ENCODE data around the gene SLC15A4. TPM values are rescaled to one million over a fixed set of nuclear protein-coding genes. Genes with fewer than 3 reads are reported as not detected.

Gene SLC15A4
- total and polyA plus RNA-seq, 9 donors, result 18.1 to 33.2 (median 22.6) TPM

DNA sequence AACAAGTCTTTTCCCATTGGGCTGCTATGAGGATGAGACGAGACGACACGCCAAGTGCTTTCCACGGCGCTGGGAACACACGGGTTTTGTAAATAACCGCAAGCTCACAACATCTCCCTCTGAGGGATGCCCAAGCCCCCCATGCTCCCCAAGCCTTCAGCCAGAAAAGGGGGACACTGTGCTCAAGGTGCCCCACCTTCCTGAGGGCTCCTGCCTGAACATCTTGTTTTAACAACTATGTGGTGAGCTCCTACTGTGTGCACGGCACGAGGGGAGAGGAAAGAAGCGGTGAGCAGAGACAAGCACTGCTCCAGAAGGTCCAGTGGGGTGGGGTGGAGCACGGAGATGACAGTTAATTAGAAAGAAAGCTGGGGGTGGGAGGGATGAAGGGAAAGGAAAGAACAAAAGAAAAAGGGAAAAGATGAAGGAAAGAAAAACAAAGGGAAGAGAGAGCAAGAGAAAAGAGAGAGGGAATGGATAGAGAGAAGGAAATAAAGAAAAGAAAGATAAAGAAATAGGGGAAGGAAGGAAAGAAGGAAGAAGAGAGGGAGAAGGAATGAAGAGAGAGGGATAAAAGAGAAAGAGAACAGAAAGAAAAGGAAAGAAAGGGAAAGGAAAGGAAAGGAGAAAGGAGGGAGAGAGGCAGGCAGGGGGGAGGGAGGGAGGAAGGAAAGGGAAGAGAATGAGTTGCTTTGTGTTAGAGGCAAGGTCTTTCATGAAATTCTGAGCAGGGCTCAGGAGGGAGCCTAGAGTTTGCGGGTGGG is 56.8 kb downstream of the SLC15A4 start:
- no peak overlapping the region for H3K27ac ChIP-seq
- 54 to 72% (median 58%) methylated on average over 12 of the region's 12 CpGs for WGBS, 3 donors
- H3K27me3 ChIP-seq, result no peaks in the 10 kb centered on the region
- TF ChIP-seq EP300 (IDR thresholded peaks at IDR 0.05) (no peak), POLR2A (IDR thresholded peaks at IDR 0.05) (no peak)
- TF ChIP-seq, protein P1, sequence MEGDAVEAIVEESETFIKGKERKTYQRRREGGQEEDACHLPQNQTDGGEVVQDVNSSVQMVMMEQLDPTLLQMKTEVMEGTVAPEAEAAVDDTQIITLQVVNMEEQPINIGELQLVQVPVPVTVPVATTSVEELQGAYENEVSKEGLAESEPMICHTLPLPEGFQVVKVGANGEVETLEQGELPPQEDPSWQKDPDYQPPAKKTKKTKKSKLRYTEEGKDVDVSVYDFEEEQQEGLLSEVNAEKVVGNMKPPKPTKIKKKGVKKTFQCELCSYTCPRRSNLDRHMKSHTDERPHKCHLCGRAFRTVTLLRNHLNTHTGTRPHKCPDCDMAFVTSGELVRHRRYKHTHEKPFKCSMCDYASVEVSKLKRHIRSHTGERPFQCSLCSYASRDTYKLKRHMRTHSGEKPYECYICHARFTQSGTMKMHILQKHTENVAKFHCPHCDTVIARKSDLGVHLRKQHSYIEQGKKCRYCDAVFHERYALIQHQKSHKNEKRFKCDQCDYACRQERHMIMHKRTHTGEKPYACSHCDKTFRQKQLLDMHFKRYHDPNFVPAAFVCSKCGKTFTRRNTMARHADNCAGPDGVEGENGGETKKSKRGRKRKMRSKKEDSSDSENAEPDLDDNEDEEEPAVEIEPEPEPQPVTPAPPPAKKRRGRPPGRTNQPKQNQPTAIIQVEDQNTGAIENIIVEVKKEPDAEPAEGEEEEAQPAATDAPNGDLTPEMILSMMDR (IDR thresholded peaks at IDR 0.05), result no peak
- no peaks in the 10 kb centered on the region for H3K9me3 ChIP-seq
- no peaks in the 10 kb centered on the region for H3K4me1 ChIP-seq (ENCODE audit: insufficient read depth)
- DNase-seq, result no peak
- intact Hi-C loops (cut with DNase I), result no loop called here
- H3K4me3 ChIP-seq, result no peak overlapping the region
- no peaks in the 10 kb centered on the region for H3K36me3 ChIP-seq

DNA sequence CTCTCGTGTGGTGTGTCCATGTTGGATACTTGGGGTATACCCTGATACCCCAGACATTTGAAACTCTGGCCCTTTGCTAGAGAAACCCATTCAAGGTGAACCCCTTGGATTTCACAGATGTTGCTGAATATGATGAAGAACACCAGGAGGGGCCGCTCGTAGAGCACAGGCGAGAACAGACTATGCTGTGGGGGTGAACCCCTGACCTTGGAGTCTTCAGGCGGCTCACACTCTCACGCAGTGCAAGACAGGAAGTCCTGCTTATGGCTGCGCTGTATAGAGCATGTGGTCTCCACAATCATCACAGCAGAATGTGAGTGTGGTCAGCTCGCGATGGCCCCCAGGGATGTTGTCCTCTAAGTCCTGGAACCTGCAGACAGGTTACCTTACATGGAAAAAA is 60.4 kb downstream of the SLC15A4 start:
- no peaks in the 10 kb centered on the region for H3K4me1 ChIP-seq (ENCODE audit: insufficient read depth)

DNA sequence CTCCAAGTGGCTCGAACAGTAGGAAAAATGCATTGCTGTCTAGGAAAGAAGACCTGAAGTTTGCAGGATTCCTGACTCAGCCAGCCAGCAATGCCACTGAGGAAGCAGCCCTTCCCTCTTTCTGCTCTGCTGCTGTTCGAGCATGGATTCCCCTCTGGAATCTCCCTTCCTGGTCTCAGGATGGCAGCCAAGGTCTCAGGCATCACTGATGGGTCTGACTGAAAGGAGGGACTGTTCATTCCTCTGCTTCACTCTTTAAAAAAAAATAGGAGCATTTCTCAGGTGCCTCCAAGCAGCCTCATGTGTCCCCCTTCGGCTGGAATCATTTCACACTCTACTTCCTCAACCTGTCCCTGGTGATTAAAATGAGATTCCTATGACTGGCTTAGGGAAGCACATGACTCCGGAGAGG is 62.4 kb downstream of the SLC15A4 start:
- intact Hi-C loops (cut with DNase I), result no loop called here

More for the DNA sequence above, 60.4 kb downstream of the SLC15A4 start:
- no peaks in the 10 kb centered on the region for H3K36me3 ChIP-seq
- WGBS, 3 donors, result 66 to 74% (median 71%) methylated on average over 9 of the region's 9 CpGs
- H3K9me3 ChIP-seq, result no peaks in the 10 kb centered on the region
- H3K27me3 ChIP-seq, result no peaks in the 10 kb centered on the region
- TF ChIP-seq, protein P1 (IDR thresholded peaks at IDR 0.05), result no peak
- TF ChIP-seq EP300 (IDR thresholded peaks at IDR 0.05) (no peak), POLR2A (IDR thresholded peaks at IDR 0.05) (no peak)
- no peak overlapping the region for H3K27ac ChIP-seq
- no peak for DNase-seq
- no peak overlapping the region for H3K4me3 ChIP-seq
- intact Hi-C loops (cut with DNase I), result no loop called here

DNA sequence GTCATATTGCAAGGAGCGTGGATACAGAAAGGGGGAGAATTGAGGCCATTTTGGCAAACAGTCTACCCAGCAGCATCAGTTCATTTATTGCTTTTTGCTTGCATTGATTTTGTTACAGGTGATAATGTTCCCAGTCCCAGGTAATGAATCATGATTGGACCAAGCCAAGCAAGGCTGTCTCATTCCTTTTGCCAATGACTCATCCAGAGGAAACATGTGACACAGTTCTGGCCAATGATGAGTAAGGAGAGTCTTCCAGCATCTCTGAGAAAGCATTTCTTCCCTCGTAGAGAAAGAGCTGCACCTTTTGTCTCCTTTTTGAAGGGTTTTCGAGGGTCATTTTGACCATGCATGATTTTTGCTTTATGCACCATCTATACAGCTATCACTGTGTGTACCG is 68.2 kb downstream of the SLC15A4 start:
- H3K4me3 ChIP-seq, result no peak overlapping the region
- DNase-seq, result no peak
- 75 to 85% (median 77%) methylated on average over 4 of the region's 4 CpGs for WGBS, 3 donors
- no peaks in the 10 kb centered on the region for H3K4me1 ChIP-seq (ENCODE audit: insufficient read depth)
- no peaks in the 10 kb centered on the region for H3K9me3 ChIP-seq
- H3K27me3 ChIP-seq, result no peaks in the 10 kb centered on the region
- no peak overlapping the region for H3K27ac ChIP-seq
- no peaks in the 10 kb centered on the region for H3K36me3 ChIP-seq
- TF ChIP-seq, protein P1 (IDR thresholded peaks at IDR 0.05), result no peak
- TF ChIP-seq POLR2A (IDR thresholded peaks at IDR 0.05) (no peak), EP300 (IDR thresholded peaks at IDR 0.05) (no peak)
- intact Hi-C loops (cut with DNase I), result no loop called here

More for the DNA sequence above, 62.4 kb downstream of the SLC15A4 start:
- no peaks in the 10 kb centered on the region for H3K4me1 ChIP-seq (ENCODE audit: insufficient read depth)
- H3K9me3 ChIP-seq, result no peaks in the 10 kb centered on the region
- DNase-seq, result no peak
- no peaks in the 10 kb centered on the region for H3K27me3 ChIP-seq
- H3K36me3 ChIP-seq, result no peaks in the 10 kb centered on the region
- WGBS, 3 donors, result 23 to 37% (median 26%) methylated on average over 4 of the region's 4 CpGs
- no peak overlapping the region for H3K27ac ChIP-seq
- no peak overlapping the region for H3K4me3 ChIP-seq
- TF ChIP-seq POLR2A (IDR thresholded peaks at IDR 0.05) (no peak), EP300 (IDR thresholded peaks at IDR 0.05) (no peak)

DNA sequence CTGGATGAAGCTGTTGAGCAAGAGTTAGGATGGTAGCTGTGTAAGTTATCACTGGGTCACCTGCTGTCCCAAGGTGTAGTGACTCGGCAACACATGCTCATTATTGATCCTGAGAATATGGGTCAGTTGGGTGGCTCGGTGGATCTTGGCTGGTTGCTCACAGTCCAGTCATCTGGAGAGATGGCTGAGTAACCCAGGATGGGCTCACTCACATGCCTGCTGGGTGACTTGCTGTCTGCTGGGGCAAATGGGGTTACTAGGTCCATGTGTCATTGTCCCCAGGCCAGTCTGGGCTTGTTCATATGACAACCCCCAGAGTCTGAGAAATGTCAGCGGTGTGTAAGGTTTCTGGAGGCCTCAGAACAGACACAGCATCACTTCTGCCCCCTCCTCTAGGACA is 69.5 kb downstream of the SLC15A4 start:
- TF ChIP-seq EP300 (IDR thresholded peaks at IDR 0.05), result no peak
- TF ChIP-seq, protein P1 (IDR thresholded peaks at IDR 0.05), result no peak
- no peak for TF ChIP-seq POLR2A (IDR thresholded peaks at IDR 0.05)
- H3K4me3 ChIP-seq, result no peak overlapping the region
- WGBS, 3 donors, result 80 to 91% (median 90%) methylated on average over 3 of the region's 3 CpGs
- H3K27me3 ChIP-seq, result no peaks in the 10 kb centered on the region
- H3K4me1 ChIP-seq (ENCODE audit: insufficient read depth), result no peaks in the 10 kb centered on the region
- H3K27ac ChIP-seq, result no peak overlapping the region
- no peaks in the 10 kb centered on the region for H3K36me3 ChIP-seq
- intact Hi-C loops (cut with DNase I), result no loop called here
- DNase-seq, result no peak
- H3K9me3 ChIP-seq, result no peaks in the 10 kb centered on the region
